GM06990 (cell line): Measurements from ENCODE around the gene CIB4.

Experiments used
- DNase-seq: peaks from one replicate; pipeline ENCODE4 v3.0.0-alpha.2; 2011; ENCODE audit not compliant: insufficient read length; ENCODE audit errors: extremely low read depth
- H3K27me3 ChIP-seq: replicated peaks from 2 replicates; pipeline ENCODE4 v1.6.0; 2011; ENCODE audit warnings: low read length; ENCODE audit not compliant: control insufficient read depth, insufficient read depth
- H3K36me3 ChIP-seq: 2 replicates; pipeline ENCODE4 v1.5.1; 2011; ENCODE audit warnings: low read length; ENCODE audit not compliant: control insufficient read depth, insufficient read depth
- H3K4me3 ChIP-seq: replicated peaks from 2 replicates; pipeline ENCODE4 v1.5.1; 2011; ENCODE audit warnings: low read depth, mild to moderate bottlenecking, control low read depth, low read length
- CTCF ChIP-seq: IDR thresholded peaks from 2 replicates; pipeline ENCODE4 v1.5.1; 2011; ENCODE audit warnings: low read length, control low read depth, mild to moderate bottlenecking, inconsistent platforms; ENCODE audit not compliant: insufficient read depth, poor library complexity, severe bottlenecking

The CIB4 gene

GRCh38 chr2:26649992-26650712 lies 9.0 kb upstream of the CIB4 start:
- H3K27me3 ChIP-seq, result peaks cover 2% of the 10 kb centered on the region; the same call in 1 of the 2 replicates

GRCh38 chr2:26649322-26649721 lies 8.2 kb upstream of the CIB4 start:
- DNase-seq, result no peak
- Histone ChIP-seq H3K27me3 (peaks cover 2% of the 10 kb centered on the region; the same call in 1 of the 2 replicates), H3K36me3 (no peaks in the 10 kb centered on the region), H3K4me3 (no peak overlapping the region)
- no peak for TF ChIP-seq CTCF

More at GRCh38 chr2:26649992-26650712, 9.0 kb upstream of the CIB4 start:
- H3K36me3 ChIP-seq, result no peaks in the 10 kb centered on the region
- no peak for DNase-seq
- no peak for TF ChIP-seq CTCF
- no peak overlapping the region for H3K4me3 ChIP-seq

- H3K27me3 ChIP-seq, result no peaks in the 10 kb centered on the region; the same call in 1 of the 2 replicates
Measured at GRCh38 chr2:26648516-26648915, 7.3 kb upstream of the CIB4 start.

GRCh38 chr2:26647981-26648380 lies 6.8 kb upstream of the CIB4 start:
- DNase-seq, result no peak
- no peak overlapping the region for H3K4me3 ChIP-seq
- H3K27me3 ChIP-seq, result no peaks in the 10 kb centered on the region; the same call in 1 of the 2 replicates
- TF ChIP-seq CTCF, result no peak
- H3K36me3 ChIP-seq, result no peaks in the 10 kb centered on the region

More at GRCh38 chr2:26648516-26648915, 7.3 kb upstream of the CIB4 start:
- H3K36me3 ChIP-seq, result no peaks in the 10 kb centered on the region
- TF ChIP-seq CTCF, result no peak
- no peak overlapping the region for H3K4me3 ChIP-seq
- no peak for DNase-seq

- no peaks in the 10 kb centered on the region for H3K36me3 ChIP-seq
- H3K4me3 ChIP-seq, result no peak overlapping the region
- H3K27me3 ChIP-seq, result no peaks in the 10 kb centered on the region; the same call in 1 of the 2 replicates
- no peak for TF ChIP-seq CTCF
- DNase-seq, result no peak
Measured at GRCh38 chr2:26646986-26647672, 6.0 kb upstream of the CIB4 start.
